Muscle layer of duodenum (tissue), 2 donors: ENCODE measurements around the gene LRRC34.
A peak's percentile ranks its signal among the peaks of the same experiment; 100 is the strongest.

Experiments used
- H3K27ac ChIP-seq: one replicate; pipeline ENCODE4 v1.7.0; 2013; ENCODE audit warnings: mild to moderate bottlenecking, low read length
- H3K27me3 ChIP-seq: one replicate; pipeline ENCODE4 v1.7.0; 2013; ENCODE audit warnings: low read depth, mild to moderate bottlenecking, control low read depth, low read length
- H3K36me3 ChIP-seq, 2 donors: one replicate each; pipeline ENCODE4 v1.7.0; 2013; ENCODE audit warnings: low read length in 2 of 2, control low read depth in 1 of 2, mild to moderate bottlenecking in 1 of 2; ENCODE audit not compliant: insufficient read depth in 2 of 2, control insufficient read depth in 1 of 2
- H3K4me1 ChIP-seq, 2 donors: one replicate each; pipeline ENCODE4 v1.7.0; 2013; ENCODE audit warnings: low read length in 2 of 2, mild to moderate bottlenecking in 2 of 2, control low read depth in 1 of 2, moderate library complexity in 1 of 2; ENCODE audit not compliant: insufficient read depth in 2 of 2, control insufficient read depth in 1 of 2
- H3K4me3 ChIP-seq, 2 donors: one replicate each; pipeline ENCODE4 v1.7.0; 2013; ENCODE audit warnings: low read length in 2 of 2, low read depth in 1 of 2, mild to moderate bottlenecking in 1 of 2
- H3K9me3 ChIP-seq, 2 donors: one replicate each; pipeline ENCODE4 v1.7.0; 2013; ENCODE audit warnings: low read length in 2 of 2, control low read depth in 1 of 2, mild to moderate bottlenecking in 1 of 2; ENCODE audit not compliant: control insufficient read depth in 1 of 2
- donor health status: healthy.

The LRRC34 gene

GRCh38 chr3:169764312-169764881 is 48.3 kb downstream of the LRRC34 start:
- Histone ChIP-seq H3K27ac (peak overlapping the region; percentile 97), H3K27me3 (no peaks in the 10 kb centered on the region), H3K4me1 (no peaks in the 10 kb centered on the region), H3K9me3 (no peaks in the 10 kb centered on the region), H3K4me3 (peak overlapping the region; percentile 80 to 86), H3K36me3 (peaks cover 0 to 4% of the 10 kb centered on the region in 2 donors)

DNA sequence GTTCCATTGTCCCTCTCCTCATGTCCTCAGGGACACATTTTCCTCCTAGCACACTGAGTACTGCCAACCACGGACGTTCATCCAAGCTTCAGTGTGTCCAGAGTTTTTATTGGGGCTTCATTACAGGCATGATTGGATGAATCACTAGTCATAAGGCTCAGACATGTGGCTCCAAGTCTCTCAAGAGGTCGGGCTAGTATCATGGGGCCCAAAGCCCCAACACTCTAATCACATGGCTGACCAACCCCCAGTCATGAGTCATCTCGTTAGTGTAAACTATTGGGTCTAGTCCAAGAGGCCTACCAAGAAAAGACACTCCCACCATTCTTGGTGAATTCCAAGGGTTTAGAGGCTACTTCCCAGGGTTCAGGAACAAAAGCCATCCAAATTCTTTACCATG is 52.2 kb downstream of the LRRC34 start:
- Histone ChIP-seq H3K4me3 (no peak overlapping the region), H3K36me3 (peaks cover 0 to 4% of the 10 kb centered on the region in 2 donors), H3K27me3 (no peaks in the 10 kb centered on the region), H3K9me3 (no peaks in the 10 kb centered on the region), H3K27ac (no peak overlapping the region), H3K4me1 (no peaks in the 10 kb centered on the region)

GRCh38 chr3:169759256-169759655 is 53.4 kb downstream of the LRRC34 start:
- Histone ChIP-seq H3K4me3 (no peak overlapping the region), H3K27ac (no peak overlapping the region), H3K9me3 (no peaks in the 10 kb centered on the region), H3K27me3 (no peaks in the 10 kb centered on the region), H3K4me1 (no peaks in the 10 kb centered on the region), H3K36me3 (no peaks in the 10 kb centered on the region)

GRCh38 chr3:169758359-169758994 is 54.2 kb downstream of the LRRC34 start:
- H3K4me3 ChIP-seq: no peak overlapping the region
- H3K27ac ChIP-seq: no peak overlapping the region
- H3K4me1 ChIP-seq: no peaks in the 10 kb centered on the region
- no peaks in the 10 kb centered on the region for H3K36me3 ChIP-seq
- H3K27me3 ChIP-seq: no peaks in the 10 kb centered on the region
- H3K9me3 ChIP-seq: no peaks in the 10 kb centered on the region

GRCh38 chr3:169755488-169755887 is 57.2 kb downstream of the LRRC34 start:
- Histone ChIP-seq H3K27ac (no peak overlapping the region), H3K27me3 (no peaks in the 10 kb centered on the region), H3K9me3 (no peaks in the 10 kb centered on the region), H3K4me1 (no peaks in the 10 kb centered on the region), H3K4me3 (no peak overlapping the region), H3K36me3 (no peaks in the 10 kb centered on the region)

DNA sequence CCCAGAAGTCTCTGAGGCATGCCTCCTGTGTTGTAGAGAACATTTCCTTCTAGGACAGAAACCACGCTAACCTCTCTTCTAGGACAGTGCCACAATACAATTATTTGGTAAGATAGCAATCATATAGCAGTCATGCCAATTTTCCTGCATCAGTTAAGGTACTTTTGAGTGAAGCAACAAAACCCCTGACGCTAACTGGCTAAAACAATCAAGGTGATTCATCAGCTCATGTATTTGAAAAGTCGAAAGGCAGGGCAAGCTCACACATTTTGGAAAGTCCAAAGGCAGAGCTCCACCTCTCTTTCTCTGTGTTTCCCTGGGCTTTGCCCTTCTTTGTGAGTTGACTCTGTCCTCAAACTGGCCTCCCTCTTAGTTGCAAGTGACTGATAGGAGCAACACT is 58.0 kb downstream of the LRRC34 start:
- Histone ChIP-seq H3K4me1 (no peaks in the 10 kb centered on the region), H3K27me3 (no peaks in the 10 kb centered on the region), H3K9me3 (no peaks in the 10 kb centered on the region), H3K27ac (no peak overlapping the region), H3K4me3 (no peak overlapping the region), H3K36me3 (no peaks in the 10 kb centered on the region)

DNA sequence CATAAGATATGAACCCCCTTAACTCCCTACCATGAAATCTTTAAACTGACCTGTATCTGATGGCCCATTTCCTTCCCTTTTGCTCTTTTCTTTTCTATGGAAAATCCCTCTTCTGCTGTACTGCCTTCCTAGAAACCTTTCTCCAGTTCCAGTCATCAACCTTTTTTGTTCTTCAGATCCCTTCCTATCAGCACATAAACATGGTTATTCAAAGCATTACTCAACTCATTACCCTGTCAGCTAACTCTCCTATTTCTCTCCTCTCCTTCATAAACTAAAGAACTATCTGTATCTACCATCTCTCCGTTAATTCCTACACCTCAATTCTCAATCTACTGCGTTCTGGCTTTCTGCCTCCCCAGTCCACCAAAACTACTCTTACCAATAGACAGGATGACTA is 60.8 kb downstream of the LRRC34 start:
- Histone ChIP-seq H3K36me3 (no peaks in the 10 kb centered on the region), H3K4me1 (no peaks in the 10 kb centered on the region), H3K27ac (no peak overlapping the region), H3K4me3 (no peak overlapping the region), H3K9me3 (no peaks in the 10 kb centered on the region), H3K27me3 (no peaks in the 10 kb centered on the region)

- no peaks in the 10 kb centered on the region for H3K36me3 ChIP-seq
- H3K4me3 ChIP-seq: no peak overlapping the region
- no peak overlapping the region for H3K27ac ChIP-seq
- no peaks in the 10 kb centered on the region for H3K4me1 ChIP-seq
- no peaks in the 10 kb centered on the region for H3K27me3 ChIP-seq
- no peaks in the 10 kb centered on the region for H3K9me3 ChIP-seq
Measured at GRCh38 chr3:169750665-169751064, 62.0 kb downstream of the LRRC34 start.

- Histone ChIP-seq H3K36me3 (no peaks in the 10 kb centered on the region), H3K27me3 (no peaks in the 10 kb centered on the region), H3K4me1 (no peaks in the 10 kb centered on the region), H3K27ac (no peak overlapping the region), H3K4me3 (no peak overlapping the region), H3K9me3 (no peaks in the 10 kb centered on the region)
Measured at GRCh38 chr3:169748670-169749069, 64.0 kb downstream of the LRRC34 start.

GRCh38 chr3:169746924-169747323 is 65.8 kb downstream of the LRRC34 start:
- H3K4me1 ChIP-seq: no peaks in the 10 kb centered on the region
- no peaks in the 10 kb centered on the region for H3K27me3 ChIP-seq
- no peaks in the 10 kb centered on the region for H3K36me3 ChIP-seq
- no peak overlapping the region for H3K27ac ChIP-seq
- H3K4me3 ChIP-seq: no peak overlapping the region
- H3K9me3 ChIP-seq: no peaks in the 10 kb centered on the region

DNA sequence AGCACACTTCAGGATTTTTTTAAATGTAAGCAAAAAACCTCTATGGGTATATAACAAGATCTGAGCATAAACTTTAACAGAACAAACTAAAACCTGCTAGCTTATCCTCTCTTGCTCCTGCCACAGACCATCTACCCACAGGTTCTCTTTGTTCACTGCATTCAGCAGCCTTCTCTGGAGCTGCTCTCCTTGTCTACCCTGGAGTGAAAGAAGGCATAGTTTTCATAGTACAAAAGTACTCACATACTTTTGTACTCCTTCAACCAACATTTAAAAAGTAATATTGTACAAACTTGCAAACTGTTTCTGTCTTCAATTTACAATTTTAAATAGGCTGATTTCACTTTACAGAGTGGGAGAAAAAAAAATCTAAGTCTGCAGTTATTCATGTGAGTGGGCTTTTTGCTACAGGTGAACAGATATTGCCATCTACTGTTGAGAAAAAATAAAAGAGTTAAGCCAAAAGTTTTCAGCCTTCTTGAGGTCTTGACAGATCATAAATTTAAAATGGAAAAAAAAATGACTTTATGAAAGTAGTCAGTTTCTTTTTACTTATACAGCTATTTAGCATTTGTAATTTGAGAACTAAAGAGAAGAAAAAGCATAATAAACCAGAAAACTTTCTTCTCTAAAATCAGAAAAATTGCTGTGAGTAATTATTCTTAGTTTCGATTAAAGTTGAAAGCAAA is 68.2 kb downstream of the LRRC34 start:
- Histone ChIP-seq H3K4me3 (no peak overlapping the region), H3K4me1 (no peaks in the 10 kb centered on the region), H3K36me3 (no peaks in the 10 kb centered on the region), H3K27ac (no peak overlapping the region), H3K9me3 (no peaks in the 10 kb centered on the region), H3K27me3 (no peaks in the 10 kb centered on the region)
